HEK293T (cell line): ENCODE measurements around the gene JAM2.

ENCODE experiments used
- ARNT ChIP-seq: fragments of 450-650 bp; IDR thresholded peaks from 2 replicates; pipeline ENCODE4 v1.6.1; 2017; ENCODE audit warnings: mild to moderate bottlenecking
- BHLHE40 ChIP-seq: fragments of 450-650 bp; IDR thresholded peaks from 2 replicates; pipeline ENCODE4 v1.6.1; 2016; ENCODE audit warnings: mild to moderate bottlenecking, moderate library complexity, borderline replicate concordance
- CTBP1 ChIP-seq: fragments of 450-650 bp; IDR thresholded peaks from 2 replicates; pipeline ENCODE4 v1.6.1; 2016; ENCODE audit warnings: borderline replicate concordance
- ELF4 ChIP-seq: fragments of 450-650 bp; IDR thresholded peaks from 2 replicates; pipeline ENCODE4 v1.6.1; 2017; ENCODE audit warnings: antibody characterized with exemption
- FOXM1 ChIP-seq: fragments of 450-650 bp; IDR thresholded peaks from 2 replicates; pipeline ENCODE4 v1.6.1; 2017; ENCODE audit warnings: mild to moderate bottlenecking, borderline replicate concordance
- HDGF ChIP-seq: fragments of 450-650 bp; IDR thresholded peaks from 2 replicates; pipeline ENCODE4 v1.6.1; 2017; ENCODE audit warnings: antibody characterized with exemption, borderline replicate concordance
- NFRKB ChIP-seq: fragments of 450-650 bp; IDR thresholded peaks from 2 replicates; pipeline ENCODE4 v1.6.1; 2016; ENCODE audit warnings: mild to moderate bottlenecking, moderate library complexity
- PKNOX1 ChIP-seq: fragments of 450-650 bp; IDR thresholded peaks from 2 replicates; pipeline ENCODE4 v1.6.1; 2016
- SP1 ChIP-seq: fragments of 450-650 bp; IDR thresholded peaks from 2 replicates; pipeline ENCODE4 v1.6.1; 2017
- SUZ12 ChIP-seq: fragments of 450-650 bp; IDR thresholded peaks from 2 replicates; pipeline ENCODE4 v1.6.1; 2016; ENCODE audit warnings: mild to moderate bottlenecking
- TARDBP ChIP-seq: fragments of 450-650 bp; IDR thresholded peaks from 2 replicates; pipeline ENCODE4 v1.6.1; 2016

- TF ChIP-seq SP1 (no peak), ELF4 (no peak), FOXM1 (no peak), BHLHE40 (no peak), PKNOX1 (no peak), NFRKB (no peak), TARDBP (no peak), SUZ12 (no peak), CTBP1 (no peak), ARNT (no peak), HDGF (no peak)
Measured at GRCh38 chr21:25625036-25625435, 14.0 kb upstream of the JAM2 start.
